SK-N-SH treated with all-trans-retinoic acid at 6 μM for 48 hours (cell line): ENCODE data around the gene RFX8.

Experiments
- PPARA ChIP-seq: fragments of 250-450 bp; sonication (Bioruptor Pico); IDR thresholded peaks from 2 replicates; pipeline ENCODE4 v1.5.0; 2020; ENCODE audit warnings: mild to moderate bottlenecking, borderline replicate concordance
- RARB ChIP-seq: fragments of 250-450 bp; sonication (Bioruptor Pico); IDR thresholded peaks from 2 replicates; pipeline ENCODE4 v1.8.0; 2021; ENCODE audit warnings: mild to moderate bottlenecking, moderate library complexity

- TF ChIP-seq PPARA (CRISPR knock-in tag) (no peak), RARB (no peak)
These were observed 99.3 kb downstream of the RFX8 start for GRCh38 chr2:101375653-101376052.
